Measurements from ENCODE around the gene CIZ1. TPM values are rescaled to one million over a fixed set of nuclear protein-coding genes. Genes with fewer than 3 reads are reported as not detected.

The CIZ1 gene
- total and polyA plus RNA-seq, 2 of the 13 experiments (the other 11 are each of a cell fraction or from before 2014, with no cell fraction given): 30.6 to 50.3 TPM

DNA sequence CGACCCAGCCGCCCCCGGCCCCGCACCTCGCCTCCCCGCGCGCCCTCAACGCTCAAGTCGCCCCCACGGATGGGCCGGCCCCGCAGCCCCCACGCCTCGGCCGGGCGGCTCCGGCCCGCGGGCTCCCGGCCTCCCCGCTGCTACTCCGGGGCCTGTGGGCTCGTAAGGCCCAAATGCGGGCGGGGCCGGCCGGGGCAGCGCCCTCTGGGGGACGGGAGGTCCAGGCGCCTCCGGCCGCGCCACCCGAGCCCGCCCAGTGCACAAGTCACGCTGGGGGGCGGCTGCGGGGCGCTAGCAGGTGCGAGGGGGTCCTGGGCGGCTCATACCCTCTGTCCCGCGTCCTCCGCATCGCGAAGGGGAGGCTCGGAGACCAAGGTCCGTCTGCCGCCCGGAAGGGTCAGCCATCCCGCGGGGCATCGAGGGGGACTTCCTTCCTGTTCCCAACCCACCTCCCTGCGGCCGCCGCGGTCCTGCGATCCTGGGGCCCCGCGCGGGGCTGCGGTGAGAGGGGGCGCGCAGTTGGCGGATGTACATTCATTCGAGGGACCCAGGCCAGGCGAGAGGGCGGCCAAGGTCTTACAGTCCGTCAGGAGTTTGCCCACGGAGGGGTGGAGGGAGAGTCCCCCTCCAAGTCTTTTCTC is at the start of gene CIZ1 (continued):
- TF ChIP-seq, protein P1, sequence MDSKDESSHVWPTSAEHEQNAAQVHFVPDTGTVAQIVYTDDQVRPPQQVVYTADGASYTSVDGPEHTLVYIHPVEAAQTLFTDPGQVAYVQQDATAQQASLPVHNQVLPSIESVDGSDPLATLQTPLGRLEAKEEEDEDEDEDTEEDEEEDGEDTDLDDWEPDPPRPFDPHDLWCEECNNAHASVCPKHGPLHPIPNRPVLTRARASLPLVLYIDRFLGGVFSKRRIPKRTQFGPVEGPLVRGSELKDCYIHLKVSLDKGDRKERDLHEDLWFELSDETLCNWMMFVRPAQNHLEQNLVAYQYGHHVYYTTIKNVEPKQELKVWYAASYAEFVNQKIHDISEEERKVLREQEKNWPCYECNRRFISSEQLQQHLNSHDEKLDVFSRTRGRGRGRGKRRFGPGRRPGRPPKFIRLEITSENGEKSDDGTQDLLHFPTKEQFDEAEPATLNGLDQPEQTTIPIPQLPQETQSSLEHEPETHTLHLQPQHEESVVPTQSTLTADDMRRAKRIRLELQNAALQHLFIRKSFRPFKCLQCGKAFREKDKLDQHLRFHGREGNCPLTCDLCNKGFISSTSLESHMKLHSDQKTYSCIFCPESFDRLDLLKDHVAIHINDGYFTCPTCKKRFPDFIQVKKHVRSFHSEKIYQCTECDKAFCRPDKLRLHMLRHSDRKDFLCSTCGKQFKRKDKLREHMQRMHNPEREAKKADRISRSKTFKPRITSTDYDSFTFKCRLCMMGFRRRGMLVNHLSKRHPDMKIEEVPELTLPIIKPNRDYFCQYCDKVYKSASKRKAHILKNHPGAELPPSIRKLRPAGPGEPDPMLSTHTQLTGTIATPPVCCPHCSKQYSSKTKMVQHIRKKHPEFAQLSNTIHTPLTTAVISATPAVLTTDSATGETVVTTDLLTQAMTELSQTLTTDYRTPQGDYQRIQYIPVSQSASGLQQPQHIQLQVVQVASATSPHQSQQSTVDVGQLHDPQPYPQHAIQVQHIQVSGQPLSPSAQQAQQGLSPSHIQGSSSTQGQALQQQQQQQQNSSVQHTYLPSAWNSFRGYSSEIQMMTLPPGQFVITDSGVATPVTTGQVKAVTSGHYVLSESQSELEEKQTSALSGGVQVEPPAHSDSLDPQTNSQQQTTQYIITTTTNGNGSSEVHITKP (CRISPR knock-in tag; IDR thresholded peaks at IDR 0.05; ENCODE audit: low read depth): peak; percentile 96
- TF ChIP-seq FOXO1 (CRISPR knock-in tag; IDR thresholded peaks at IDR 0.05) (no peak), GATAD1 (CRISPR knock-in tag; IDR thresholded peaks at IDR 0.05) (peak; percentile 78), SIX1 (CRISPR knock-in tag; IDR thresholded peaks at IDR 0.05; ENCODE audit: borderline replicate concordance) (no peak), ZNF468 (CRISPR knock-in tag; IDR thresholded peaks at IDR 0.05) (no peak), RBAK (CRISPR knock-in tag; IDR thresholded peaks at IDR 0.05) (no peak), ZNF274 (CRISPR knock-in tag; IDR thresholded peaks at IDR 0.05) (peak; percentile 81), DMAP1 (CRISPR knock-in tag; IDR thresholded peaks at IDR 0.05) (peak; percentile 67; the same call in 1 of the 2 replicates), JUNB (CRISPR knock-in tag; IDR thresholded peaks at IDR 0.05; ENCODE audit: borderline replicate concordance) (no peak), PHF21A (CRISPR knock-in tag; IDR thresholded peaks at IDR 0.05) (peak; percentile 76), ZFX (CRISPR knock-in tag; IDR thresholded peaks at IDR 0.05; ENCODE audit: low read depth) (peak; percentile 98), POLR2A (IDR thresholded peaks at IDR 0.05; ENCODE audit: insufficient read depth in 1 of 2, low read depth in 2 of 2, low read length in 2 of 2) (peak; percentile 60 to 77; a peak in 3 of 4 replicates), NCOR1 (IDR thresholded peaks at IDR 0.05; ENCODE audit: borderline replicate concordance, low read length) (no peak), MED8 (CRISPR knock-in tag; IDR thresholded peaks at IDR 0.05; ENCODE audit: insufficient replicate concordance) (peak; percentile 52), KAT7 (CRISPR knock-in tag; IDR thresholded peaks at IDR 0.05; ENCODE audit: borderline replicate concordance) (peak; percentile 55; the same call in 1 of the 2 replicates), SOX5 (CRISPR knock-in tag; IDR thresholded peaks at IDR 0.05; ENCODE audit: borderline replicate concordance) (0 out of 2 replicates have a peak, but pooled peaks have one; percentile 22), RBM39 (IDR thresholded peaks at IDR 0.05; ENCODE audit: low read depth, low read length, poor library complexity, severe bottlenecking) (peak; percentile 91), POLR2AphosphoS5 (IDR thresholded peaks at IDR 0.05; ENCODE audit: low read depth, low read length) (peak; percentile 56; the same call in 1 of the 2 replicates), ZNF460 (CRISPR knock-in tag; IDR thresholded peaks at IDR 0.05; ENCODE audit: borderline replicate concordance) (no peak), HOXA7 (CRISPR knock-in tag; IDR thresholded peaks at IDR 0.05) (no peak), ZBTB1 (CRISPR knock-in tag; IDR thresholded peaks at IDR 0.05; ENCODE audit: borderline replicate concordance) (no peak), THAP11 (CRISPR knock-in tag; IDR thresholded peaks at IDR 0.05) (peak; percentile 86)
- TF ChIP-seq, protein P2, sequence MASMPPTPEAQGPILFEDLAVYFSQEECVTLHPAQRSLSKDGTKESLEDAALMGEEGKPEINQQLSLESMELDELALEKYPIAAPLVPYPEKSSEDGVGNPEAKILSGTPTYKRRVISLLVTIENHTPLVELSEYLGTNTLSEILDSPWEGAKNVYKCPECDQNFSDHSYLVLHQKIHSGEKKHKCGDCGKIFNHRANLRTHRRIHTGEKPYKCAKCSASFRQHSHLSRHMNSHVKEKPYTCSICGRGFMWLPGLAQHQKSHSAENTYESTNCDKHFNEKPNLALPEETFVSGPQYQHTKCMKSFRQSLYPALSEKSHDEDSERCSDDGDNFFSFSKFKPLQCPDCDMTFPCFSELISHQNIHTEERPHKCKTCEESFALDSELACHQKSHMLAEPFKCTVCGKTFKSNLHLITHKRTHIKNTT (CRISPR knock-in tag; IDR thresholded peaks at IDR 0.05): no peak
- TF ChIP-seq, protein P3, sequence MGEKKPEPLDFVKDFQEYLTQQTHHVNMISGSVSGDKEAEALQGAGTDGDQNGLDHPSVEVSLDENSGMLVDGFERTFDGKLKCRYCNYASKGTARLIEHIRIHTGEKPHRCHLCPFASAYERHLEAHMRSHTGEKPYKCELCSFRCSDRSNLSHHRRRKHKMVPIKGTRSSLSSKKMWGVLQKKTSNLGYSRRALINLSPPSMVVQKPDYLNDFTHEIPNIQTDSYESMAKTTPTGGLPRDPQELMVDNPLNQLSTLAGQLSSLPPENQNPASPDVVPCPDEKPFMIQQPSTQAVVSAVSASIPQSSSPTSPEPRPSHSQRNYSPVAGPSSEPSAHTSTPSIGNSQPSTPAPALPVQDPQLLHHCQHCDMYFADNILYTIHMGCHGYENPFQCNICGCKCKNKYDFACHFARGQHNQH (CRISPR knock-in tag; IDR thresholded peaks at IDR 0.05): peak; percentile 58; the same call in 1 of the 2 replicates
- TF ChIP-seq, protein P4, sequence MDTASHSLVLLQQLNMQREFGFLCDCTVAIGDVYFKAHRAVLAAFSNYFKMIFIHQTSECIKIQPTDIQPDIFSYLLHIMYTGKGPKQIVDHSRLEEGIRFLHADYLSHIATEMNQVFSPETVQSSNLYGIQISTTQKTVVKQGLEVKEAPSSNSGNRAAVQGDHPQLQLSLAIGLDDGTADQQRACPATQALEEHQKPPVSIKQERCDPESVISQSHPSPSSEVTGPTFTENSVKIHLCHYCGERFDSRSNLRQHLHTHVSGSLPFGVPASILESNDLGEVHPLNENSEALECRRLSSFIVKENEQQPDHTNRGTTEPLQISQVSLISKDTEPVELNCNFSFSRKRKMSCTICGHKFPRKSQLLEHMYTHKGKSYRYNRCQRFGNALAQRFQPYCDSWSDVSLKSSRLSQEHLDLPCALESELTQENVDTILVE (CRISPR knock-in tag; IDR thresholded peaks at IDR 0.05): no peak

Measured in HepG2 (cell line).